ENCODE results near the gene AGPAT4. TPM values are rescaled to one million over a fixed set of nuclear protein-coding genes. Genes with fewer than 3 reads are reported as not detected.

The AGPAT4 gene
- total and polyA plus RNA-seq, 2 of the 13 experiments (the other 11 are each of a cell fraction or from before 2014, with no cell fraction given) = 0.07 to 0.13 TPM

- TF ChIP-seq ATF6 (CRISPR knock-in tag; conservative IDR thresholded peaks at IDR 0.05) (no peak), MYC (CRISPR knock-in tag; IDR thresholded peaks at IDR 0.05; ENCODE audit: borderline replicate concordance) (no peak), KLF11 (CRISPR knock-in tag; IDR thresholded peaks at IDR 0.05) (no peak), DNMT3B (CRISPR knock-in tag; conservative IDR thresholded peaks at IDR 0.05) (no peak), ATF3 (CRISPR knock-in tag; IDR thresholded peaks at IDR 0.05) (no peak), FOXA1 (IDR thresholded peaks at IDR 0.05) (no peak), FOXA1 (CRISPR knock-in tag; IDR thresholded peaks at IDR 0.05) (no peak), ZNF574 (CRISPR knock-in tag; IDR thresholded peaks at IDR 0.05) (no peak), HHEX (CRISPR knock-in tag; IDR thresholded peaks at IDR 0.05) (no peak), ZNF136 (CRISPR knock-in tag; IDR thresholded peaks at IDR 0.05; ENCODE audit: low read depth) (no peak), ZNF770 (CRISPR knock-in tag; IDR thresholded peaks at IDR 0.05) (no peak), ZNF280D (CRISPR knock-in tag; IDR thresholded peaks at IDR 0.05) (no peak), AGO1 (IDR thresholded peaks at IDR 0.05; ENCODE audit: low read depth, low read length, poor library complexity, severe bottlenecking) (no peak), DNMT1 (CRISPR knock-in tag; IDR thresholded peaks at IDR 0.05) (no peak), HNRNPH1 (optimal IDR thresholded peaks at IDR 0.05; ENCODE audit: low read depth, low read length) (no peak), ZNF207 (IDR thresholded peaks at IDR 0.05; ENCODE audit: borderline replicate concordance) (no peak), PREB (CRISPR knock-in tag; IDR thresholded peaks at IDR 0.05) (no peak), GZF1 (CRISPR knock-in tag; IDR thresholded peaks at IDR 0.05) (no peak)
Observed at GRCh38 chr6:161135695-161136591, 137.9 kb downstream of the AGPAT4 start (continued).

All from HepG2 (cell line).